CD4-positive, alpha-beta T cell treated with Interleukin-1 beta for 1 hour (primary cell): ENCODE results near the gene ACTN3.
"Not testable (repeated sequence)": the region's sequence is repeated elsewhere in the genome, so short reads cannot be mapped to it uniquely, and the experiment has no call there.

ENCODE experiments used
- DNase-seq, 2 donors: peaks; one replicate each; pipeline ENCODE4 v3.0.0-alpha.2; 2020 to 2022

The ACTN3 gene

GRCh38 chr11:66567787-66568123 is 21.1 kb downstream of the ACTN3 start:
- no peak for DNase-seq

- peak; percentile 78 for DNase-seq
Observed at GRCh38 chr11:66568124-66568916, 21.6 kb downstream of the ACTN3 start, which contains the start of gene CTSF. TSS of gene CTSF (minus strand) at chr11:66568606. CDS start at chr11:66568486, 120 bp downstream.

DNA sequence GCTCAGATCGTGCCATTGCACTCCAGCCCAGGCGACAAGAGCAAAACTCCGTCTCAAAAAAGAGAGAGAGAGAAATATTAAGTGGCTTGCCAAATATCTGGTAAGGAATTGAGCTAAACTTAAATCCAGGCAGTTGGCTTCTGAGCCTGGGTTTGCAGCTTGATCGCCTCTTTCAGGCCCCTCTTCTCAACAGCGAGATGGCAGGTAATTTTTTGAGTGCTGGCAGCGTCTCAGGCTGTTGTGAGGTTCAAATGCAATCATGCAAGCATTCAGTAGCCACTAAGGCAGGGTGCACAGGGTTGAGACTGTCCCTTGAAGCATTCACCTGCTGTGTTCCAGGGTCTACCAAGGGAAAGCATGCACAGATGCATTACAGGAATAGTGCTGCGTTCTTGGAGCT is 22.4 kb downstream of the ACTN3 start:
- no peak for DNase-seq

DNA sequence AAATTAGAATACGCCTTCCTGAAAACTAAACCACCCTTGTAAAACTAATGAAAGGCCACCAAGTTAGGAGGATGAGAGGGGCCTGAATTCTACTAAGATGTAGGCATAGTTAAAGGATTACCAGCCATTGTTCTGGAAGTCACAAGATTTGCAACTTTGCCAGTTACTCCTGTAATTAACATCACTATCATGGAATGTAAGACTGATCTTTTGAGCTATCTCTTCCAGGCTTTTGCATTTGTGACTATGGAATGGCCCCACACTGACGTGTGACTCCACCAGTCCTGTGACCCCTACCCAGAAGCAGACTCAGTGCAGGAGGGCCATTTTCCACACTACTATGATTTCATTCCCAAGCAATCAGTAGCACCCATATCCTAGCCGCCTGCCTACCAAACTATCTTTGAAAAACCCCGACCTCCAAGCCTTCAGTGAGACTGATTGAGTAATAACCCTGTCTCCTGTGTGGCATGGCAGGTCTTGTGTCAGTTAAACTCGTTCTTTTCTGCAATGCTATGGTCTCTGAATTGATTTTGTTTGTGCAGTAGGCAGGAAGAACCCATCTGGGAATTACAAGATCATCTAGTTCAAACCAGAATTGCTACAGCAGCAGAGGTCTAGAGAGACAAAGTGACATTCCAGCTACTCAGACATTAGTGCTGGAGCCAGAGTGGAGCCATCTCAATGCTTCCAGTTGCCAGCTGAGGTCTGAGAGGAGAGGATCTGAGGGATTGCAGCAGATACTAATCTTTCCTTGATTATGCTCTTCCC is 23.6 kb downstream of the ACTN3 start:
- no peak for DNase-seq

DNA sequence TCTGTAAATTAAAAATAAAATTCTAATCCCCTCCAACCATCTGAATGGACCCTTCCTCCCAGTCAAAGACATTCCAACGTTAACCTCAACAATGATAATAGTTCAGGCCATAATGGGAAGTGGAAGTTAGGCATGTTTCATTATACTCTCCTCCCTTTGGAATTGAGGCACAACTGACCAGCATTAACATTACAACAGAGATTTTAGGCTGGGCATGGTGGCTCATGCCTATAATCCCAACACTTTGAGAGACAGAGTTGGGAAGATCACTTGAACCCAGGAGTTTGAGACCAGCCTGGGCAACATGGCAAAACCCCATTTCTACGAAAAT is 24.1 kb downstream of the ACTN3 start:
- DNase-seq, result no peak

- DNase-seq, result peak; percentile 71 to 79
Observed at GRCh38 chr11:66579017-66579606, 32.4 kb downstream of the ACTN3 start.

GRCh38 chr11:66580803-66581202 is 34.1 kb downstream of the ACTN3 start:
- no peak for DNase-seq

GRCh38 chr11:66581261-66581660 is 34.6 kb downstream of the ACTN3 start:
- no peak for DNase-seq

GRCh38 chr11:66582565-66583147 is 36.0 kb downstream of the ACTN3 start:
- not testable (repeated sequence) for DNase-seq

- not testable (repeated sequence) for DNase-seq
Observed at GRCh38 chr11:66585447-66585846, 38.7 kb downstream of the ACTN3 start.

DNA sequence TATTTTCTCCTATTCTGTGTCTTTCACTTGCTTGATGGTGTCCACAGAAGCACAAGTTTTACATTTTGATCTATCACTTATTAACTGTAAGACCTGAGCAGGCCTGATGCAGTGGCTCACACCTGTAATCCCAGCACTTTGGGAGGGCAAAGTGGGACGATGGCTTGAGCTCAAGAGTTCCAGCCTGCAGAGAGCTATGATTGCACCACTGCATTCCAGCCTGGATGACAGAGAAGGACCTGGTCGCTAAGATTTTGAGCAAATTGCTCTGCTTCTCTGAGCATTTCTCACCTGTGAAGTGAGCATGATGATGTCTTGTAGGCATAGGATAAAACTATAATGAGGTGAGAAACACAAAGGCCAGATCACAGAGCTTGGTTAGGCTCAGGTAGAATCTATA is 39.4 kb downstream of the ACTN3 start:
- DNase-seq, result no peak

DNA sequence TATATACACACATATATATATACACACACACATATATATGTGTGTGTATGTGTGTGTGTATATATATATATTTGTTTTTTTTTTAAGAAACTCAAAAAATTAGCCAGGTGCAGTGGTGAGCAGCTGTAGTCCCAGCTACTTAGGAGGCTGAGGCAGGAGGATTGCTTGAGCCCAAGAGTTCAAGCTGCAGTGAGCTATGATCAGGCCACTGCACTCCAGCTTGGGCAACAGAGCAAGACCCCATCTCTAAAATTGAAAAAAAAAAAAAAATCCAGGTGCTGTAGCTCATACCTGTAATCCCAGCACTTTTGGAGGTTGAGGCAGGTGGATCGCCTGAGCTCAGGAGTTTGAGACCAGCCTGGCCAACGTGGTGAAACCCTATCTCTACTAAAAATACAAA is 42.6 kb downstream of the ACTN3 start:
- DNase-seq, result not testable (repeated sequence)

DNA sequence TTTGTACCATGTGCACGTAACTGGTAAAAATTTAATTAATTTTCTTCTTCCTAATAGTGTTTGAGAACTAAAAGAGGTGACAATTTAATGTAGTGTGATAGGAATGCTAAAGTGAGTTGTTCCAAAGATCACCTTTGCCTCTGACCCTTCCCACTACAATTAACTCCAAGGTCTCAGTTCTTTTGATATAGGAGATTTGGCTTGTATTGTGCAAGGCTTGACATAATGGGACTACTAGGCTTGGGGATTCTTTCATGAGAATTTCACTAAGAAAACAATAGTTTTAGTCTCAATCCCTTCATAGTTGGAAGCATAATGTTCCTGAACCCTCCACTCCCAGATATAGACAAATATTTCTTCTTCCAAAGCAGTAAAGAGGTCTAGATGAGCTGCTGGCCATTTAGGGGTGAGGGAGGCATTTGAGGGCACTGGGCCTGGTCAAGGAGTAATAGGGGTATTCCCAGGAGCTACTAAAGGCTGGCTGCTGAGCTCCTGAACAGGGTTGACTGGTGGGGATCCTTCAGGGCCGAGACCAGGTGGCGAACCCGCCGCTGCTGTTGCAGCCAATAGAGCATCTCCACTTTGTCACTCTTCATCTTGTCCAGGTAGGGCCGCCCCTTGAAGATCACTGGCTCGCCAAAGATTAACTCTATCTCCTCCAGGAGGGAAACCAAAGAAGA is 43.4 kb downstream of the ACTN3 start:
- no peak for DNase-seq

- DNase-seq, result no peak
Observed at GRCh38 chr11:66591175-66591574, 44.5 kb downstream of the ACTN3 start.

DNA sequence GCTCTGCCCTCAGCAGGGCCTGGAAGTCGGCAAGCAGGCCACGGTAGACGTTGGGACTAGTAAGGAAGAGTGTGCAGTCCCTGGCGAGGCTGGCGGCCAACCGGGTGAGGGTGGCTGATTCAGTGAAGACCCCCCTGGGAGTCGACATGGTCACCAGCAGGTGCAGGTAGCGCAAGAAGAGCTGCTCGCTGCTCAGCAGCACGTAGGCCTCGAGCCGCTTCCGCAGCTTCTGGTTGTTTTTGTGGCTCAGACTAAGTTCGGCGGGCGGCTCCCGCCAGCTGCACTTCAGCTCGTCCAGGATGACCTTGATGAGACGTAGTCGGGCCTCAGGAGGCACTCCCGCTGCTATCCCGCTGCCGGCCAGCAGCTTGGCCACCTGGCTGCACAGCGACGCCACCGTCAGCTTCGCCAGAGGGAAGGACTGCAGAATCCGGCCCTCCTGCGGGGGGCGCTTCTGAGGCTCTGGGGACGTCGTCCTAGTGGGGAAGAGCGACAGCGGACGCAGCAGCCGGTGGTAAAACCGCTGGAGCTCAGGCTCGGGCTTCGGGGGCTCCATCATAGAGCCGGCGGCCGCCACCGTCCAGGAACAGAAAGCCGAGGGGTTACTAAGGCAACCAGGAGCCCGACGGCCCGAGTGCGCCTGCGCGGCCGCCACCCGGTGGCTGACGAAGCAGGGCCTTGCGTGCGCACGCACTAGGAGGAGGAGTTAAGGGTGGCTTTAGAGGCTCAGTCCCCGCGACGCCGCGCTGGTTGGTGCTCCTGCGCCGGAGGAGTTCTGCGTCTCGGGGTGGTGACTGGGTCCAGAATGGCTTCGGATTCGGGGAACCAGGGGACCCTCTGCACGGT is 46.0 kb downstream of the ACTN3 start, which contains the start of the genes CCDC87 and CCS:
CCDC87 (minus strand) TSS at position 607 of the 846 bp plus-strand sequence; CDS start at position 559, 48 bp downstream.
CCS (plus strand) TSS at position 729 of the 846 bp plus-strand sequence; CDS start at position 806, 77 bp downstream.
- peak; percentile 99 for DNase-seq

DNA sequence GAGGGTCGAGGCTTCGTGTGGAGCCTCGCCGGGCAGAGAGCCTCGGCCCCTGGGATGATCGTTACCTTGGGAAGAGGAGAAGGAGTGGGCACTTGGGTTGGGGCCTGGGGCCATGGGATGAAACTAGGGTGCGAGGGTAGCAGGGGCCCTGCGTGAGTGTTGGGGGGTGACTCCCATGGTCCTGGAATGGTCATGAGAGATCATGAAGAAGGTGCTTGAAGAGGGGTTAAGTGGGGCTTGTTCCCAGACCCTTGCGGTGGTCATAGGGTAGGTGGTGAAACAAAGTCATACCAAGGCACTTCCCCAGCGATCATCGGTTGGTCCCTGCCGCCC is 46.6 kb downstream of the ACTN3 start:
- DNase-seq, result no peak

- no peak for DNase-seq
Observed at GRCh38 chr11:66593650-66594049, 46.9 kb downstream of the ACTN3 start.

GRCh38 chr11:66595245-66595904 is 48.7 kb downstream of the ACTN3 start:
- no peak for DNase-seq

DNA sequence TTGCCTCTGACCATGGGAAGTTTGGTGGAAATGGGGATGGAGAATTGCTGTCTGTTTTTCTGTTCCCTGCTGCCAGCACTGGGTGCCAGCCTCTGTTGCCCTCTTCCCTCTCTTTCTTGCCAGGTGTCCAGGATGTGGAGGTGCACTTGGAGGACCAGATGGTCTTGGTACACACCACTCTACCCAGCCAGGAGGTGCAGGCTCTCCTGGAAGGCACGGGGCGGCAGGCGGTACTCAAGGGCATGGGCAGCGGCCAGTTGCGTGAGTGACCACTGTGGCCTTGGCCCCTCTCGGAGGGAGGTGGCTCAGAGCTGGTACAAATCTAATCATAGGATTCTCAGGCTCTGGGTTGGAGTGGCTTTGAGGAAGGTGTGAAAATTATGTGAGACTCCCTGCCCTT is 52.3 kb downstream of the ACTN3 start:
- no peak for DNase-seq

- no peak for DNase-seq
Observed at GRCh38 chr11:66600219-66600618, 53.5 kb downstream of the ACTN3 start.

DNA sequence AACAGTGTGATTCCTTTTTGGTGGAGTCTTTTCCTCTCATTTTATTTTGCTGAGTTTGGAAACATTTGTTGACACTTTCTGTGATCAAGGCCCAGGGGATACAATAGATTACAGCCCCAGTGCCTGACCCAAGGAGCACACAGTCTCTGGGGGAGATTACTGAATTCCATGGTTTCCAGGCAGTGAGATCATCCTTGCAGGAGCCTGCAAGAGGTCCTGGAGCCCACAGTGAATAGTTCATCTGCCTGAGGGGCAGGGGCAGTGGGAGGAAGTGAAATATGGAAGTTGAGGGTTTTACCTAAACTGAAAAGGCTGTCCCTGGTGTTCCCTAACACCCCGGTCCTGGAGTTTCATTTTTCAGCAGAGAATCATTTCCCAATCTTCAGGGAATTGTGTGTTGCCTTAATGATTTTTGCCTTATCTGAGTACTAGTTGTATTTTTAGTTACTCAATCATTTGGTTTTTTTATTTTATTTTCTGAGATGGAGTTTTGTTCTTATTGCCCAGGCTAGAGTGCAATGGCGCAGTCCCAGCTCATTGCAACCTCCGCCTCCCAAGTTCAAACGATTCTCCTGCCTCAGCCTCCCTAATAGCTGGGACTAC is 54.0 kb downstream of the ACTN3 start:
- no peak for DNase-seq
